GM03348 (cell line): ENCODE data around the gene IGF1.

Experiments
- DNase-seq: peaks from one replicate; pipeline ENCODE4 v3.0.0; 2012; ENCODE audit warnings: low spot score

Gene IGF1

GRCh38 chr12:102426599-102427542 is 53.5 kb downstream of the IGF1 start:
- DNase-seq = peak; percentile 50

- DNase-seq = no peak
Observed at GRCh38 chr12:102425109-102426039, 55.0 kb downstream of the IGF1 start.

- DNase-seq = peak; percentile 12
Observed at GRCh38 chr12:102423462-102423861, 56.9 kb downstream of the IGF1 start.

GRCh38 chr12:102421802-102422583 is 58.4 kb downstream of the IGF1 start:
- no peak for DNase-seq

GRCh38 chr12:102419094-102419764 is 61.1 kb downstream of the IGF1 start:
- DNase-seq = no peak

- no peak for DNase-seq
Observed at GRCh38 chr12:102417055-102417454, 63.3 kb downstream of the IGF1 start.

GRCh38 chr12:102415515-102415914 is 64.8 kb downstream of the IGF1 start:
- DNase-seq = no peak

GRCh38 chr12:102413396-102413795 is 67.0 kb downstream of the IGF1 start:
- no peak for DNase-seq

GRCh38 chr12:102410511-102410910 is 69.9 kb downstream of the IGF1 start:
- DNase-seq = no peak

- no peak for DNase-seq
Observed at GRCh38 chr12:102408487-102409297, 71.7 kb downstream of the IGF1 start.

- peak; percentile 29 for DNase-seq
Observed at GRCh38 chr12:102407776-102408486, 72.4 kb downstream of the IGF1 start.

GRCh38 chr12:102406033-102406584 is 74.3 kb downstream of the IGF1 start:
- peak; percentile 9 for DNase-seq

GRCh38 chr12:102401087-102401486 is 79.3 kb downstream of the IGF1 start:
- no peak for DNase-seq

- DNase-seq = no peak
Observed at GRCh38 chr12:102399653-102400052, 80.7 kb downstream of the IGF1 start.

GRCh38 chr12:102396276-102396675 is 84.1 kb downstream of the IGF1 start:
- DNase-seq = no peak

GRCh38 chr12:102394200-102394599 is 86.2 kb downstream of the IGF1 start:
- no peak for DNase-seq

- no peak for DNase-seq
Observed at GRCh38 chr12:102390068-102390467, 90.3 kb downstream of the IGF1 start.

GRCh38 chr12:102388469-102388868 is 91.9 kb downstream of the IGF1 start:
- DNase-seq = no peak

GRCh38 chr12:102385343-102385742 is 95.0 kb downstream of the IGF1 start:
- DNase-seq = no peak
